Measurements from ENCODE around the gene CLEC4E.

DNA sequence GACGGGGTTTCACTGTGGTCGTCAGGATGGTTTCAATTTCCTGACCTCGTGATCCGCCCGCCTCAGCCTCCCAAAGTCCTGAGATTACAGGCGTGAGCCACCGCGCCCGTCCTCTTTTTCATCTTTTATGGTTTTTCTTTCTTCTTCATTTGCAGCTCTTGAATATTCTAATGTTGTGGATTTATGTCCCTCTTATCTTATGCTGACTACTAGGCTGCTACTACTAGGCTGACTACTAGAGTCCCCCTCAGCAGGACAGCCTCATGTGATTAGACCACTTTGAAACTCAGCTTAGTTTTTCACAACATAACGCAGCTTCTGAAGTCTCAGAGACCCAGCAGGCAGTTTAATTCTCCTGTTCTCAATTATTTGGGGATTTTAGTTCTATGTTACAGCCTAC lies 857 bp upstream of the CLEC4E start:
- TF ChIP-seq RAD21 (IDR thresholded peaks at IDR 0.05; ENCODE audit: low read length) (no peak), CTCF (conservative IDR thresholded peaks at IDR 0.05; ENCODE audit: low read depth, low read length) (no peak), RFX5 (IDR thresholded peaks at IDR 0.05; ENCODE audit: low read depth, low read length) (no peak), CEBPB (IDR thresholded peaks at IDR 0.05; ENCODE audit: low read depth, low read length) (no peak), POLR2A (IDR thresholded peaks at IDR 0.05; ENCODE audit: low read depth, low read length) (no peak), MAZ (IDR thresholded peaks at IDR 0.05; ENCODE audit: borderline replicate concordance, low read depth, low read length) (no peak), CHD1 (IDR thresholded peaks at IDR 0.05; ENCODE audit: low read depth, low read length) (no peak), BHLHE40 (IDR thresholded peaks at IDR 0.05; ENCODE audit: low read depth, low read length) (no peak), SMC3 (IDR thresholded peaks at IDR 0.05; ENCODE audit: low read depth, low read length) (no peak), MXI1 (IDR thresholded peaks at IDR 0.05; ENCODE audit: borderline replicate concordance, low read depth, low read length) (no peak)
- TF ChIP-seq, protein P1, sequence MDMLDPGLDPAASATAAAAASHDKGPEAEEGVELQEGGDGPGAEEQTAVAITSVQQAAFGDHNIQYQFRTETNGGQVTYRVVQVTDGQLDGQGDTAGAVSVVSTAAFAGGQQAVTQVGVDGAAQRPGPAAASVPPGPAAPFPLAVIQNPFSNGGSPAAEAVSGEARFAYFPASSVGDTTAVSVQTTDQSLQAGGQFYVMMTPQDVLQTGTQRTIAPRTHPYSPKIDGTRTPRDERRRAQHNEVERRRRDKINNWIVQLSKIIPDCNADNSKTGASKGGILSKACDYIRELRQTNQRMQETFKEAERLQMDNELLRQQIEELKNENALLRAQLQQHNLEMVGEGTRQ (IDR thresholded peaks at IDR 0.05; ENCODE audit: low read depth, low read length), result no peak

All from IMR-90 (cell line).